Measurements from ENCODE around the gene SPECC1.

DNA sequence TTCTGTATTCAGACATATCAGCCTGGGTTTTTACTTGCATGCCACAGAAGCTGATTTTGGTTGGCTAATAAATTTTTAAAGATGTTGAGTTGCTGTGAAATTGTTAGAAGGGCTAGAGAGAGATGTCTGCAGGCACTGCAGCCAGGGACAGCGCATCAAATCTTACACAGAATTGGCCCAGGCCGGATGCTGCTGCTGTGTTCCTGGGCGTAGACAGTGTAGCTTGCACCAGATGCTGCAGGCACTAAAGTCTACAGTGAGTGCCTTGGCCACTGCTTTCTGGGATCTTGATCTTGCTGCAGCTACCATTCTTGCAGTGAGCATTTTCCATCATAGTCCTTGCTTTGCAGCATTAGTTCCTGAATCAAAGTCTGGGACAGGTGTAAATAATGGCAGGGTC lies 169.9 kb downstream of the SPECC1 start:
- no peak for TF ChIP-seq POLR2A (IDR thresholded peaks at IDR 0.05)
- TF ChIP-seq, protein P1, sequence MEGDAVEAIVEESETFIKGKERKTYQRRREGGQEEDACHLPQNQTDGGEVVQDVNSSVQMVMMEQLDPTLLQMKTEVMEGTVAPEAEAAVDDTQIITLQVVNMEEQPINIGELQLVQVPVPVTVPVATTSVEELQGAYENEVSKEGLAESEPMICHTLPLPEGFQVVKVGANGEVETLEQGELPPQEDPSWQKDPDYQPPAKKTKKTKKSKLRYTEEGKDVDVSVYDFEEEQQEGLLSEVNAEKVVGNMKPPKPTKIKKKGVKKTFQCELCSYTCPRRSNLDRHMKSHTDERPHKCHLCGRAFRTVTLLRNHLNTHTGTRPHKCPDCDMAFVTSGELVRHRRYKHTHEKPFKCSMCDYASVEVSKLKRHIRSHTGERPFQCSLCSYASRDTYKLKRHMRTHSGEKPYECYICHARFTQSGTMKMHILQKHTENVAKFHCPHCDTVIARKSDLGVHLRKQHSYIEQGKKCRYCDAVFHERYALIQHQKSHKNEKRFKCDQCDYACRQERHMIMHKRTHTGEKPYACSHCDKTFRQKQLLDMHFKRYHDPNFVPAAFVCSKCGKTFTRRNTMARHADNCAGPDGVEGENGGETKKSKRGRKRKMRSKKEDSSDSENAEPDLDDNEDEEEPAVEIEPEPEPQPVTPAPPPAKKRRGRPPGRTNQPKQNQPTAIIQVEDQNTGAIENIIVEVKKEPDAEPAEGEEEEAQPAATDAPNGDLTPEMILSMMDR (IDR thresholded peaks at IDR 0.05): no peak
